ENCODE measurements around the gene BCL11B.

BCL11B gene

DNA sequence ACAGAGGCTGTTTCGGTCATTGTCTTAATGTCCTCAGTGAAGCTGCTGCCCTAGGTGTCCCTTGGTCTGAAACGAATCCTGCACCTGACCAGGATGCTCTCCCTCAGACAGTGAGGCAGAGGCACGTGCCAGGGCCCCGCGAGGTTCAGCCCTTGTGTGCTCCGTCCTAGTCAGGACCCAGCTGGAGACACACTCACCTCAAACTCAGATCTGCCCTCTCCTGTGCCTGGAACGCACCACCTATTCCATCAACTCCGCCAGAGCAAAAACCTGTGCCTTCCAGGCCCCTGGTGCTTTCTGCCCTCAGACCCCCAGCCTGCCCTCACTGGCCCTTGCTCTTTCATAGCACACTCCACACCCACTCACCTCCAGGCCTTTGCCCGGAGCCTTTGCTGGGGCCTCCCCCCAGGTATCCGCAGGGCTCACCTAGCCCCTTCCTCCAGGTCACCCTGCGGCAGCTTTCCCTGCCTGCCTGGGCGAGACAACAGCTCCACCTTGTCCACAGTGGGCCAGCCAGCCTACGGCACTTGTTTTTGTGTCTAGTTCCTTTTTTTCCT is 150.6 kb downstream of the BCL11B start:
- Histone ChIP-seq H3K27ac (no peak overlapping the region), H2AFZ (ENCODE audit: low read depth) (no peak overlapping the region), H4K20me1 (ENCODE audit: insufficient read depth) (no peaks in the 10 kb centered on the region), H3K79me2 (ENCODE audit: insufficient read depth, low read depth) (no peaks in the 10 kb centered on the region), H3K9ac (no peak overlapping the region), H3K4me3 (IDR thresholded peaks at IDR 0.05; ENCODE audit: insufficient read depth, low read depth, low read length) (no peak overlapping the region), H3K27me3 (ENCODE audit: insufficient read depth, low read depth) (no peaks in the 10 kb centered on the region), H3K4me2 (no peak overlapping the region), H3K4me1 (ENCODE audit: low read depth, poor library complexity, severe bottlenecking) (no peaks in the 10 kb centered on the region), H3K36me3 (ENCODE audit: insufficient read depth) (no peaks in the 10 kb centered on the region)
- TF ChIP-seq, protein P1, sequence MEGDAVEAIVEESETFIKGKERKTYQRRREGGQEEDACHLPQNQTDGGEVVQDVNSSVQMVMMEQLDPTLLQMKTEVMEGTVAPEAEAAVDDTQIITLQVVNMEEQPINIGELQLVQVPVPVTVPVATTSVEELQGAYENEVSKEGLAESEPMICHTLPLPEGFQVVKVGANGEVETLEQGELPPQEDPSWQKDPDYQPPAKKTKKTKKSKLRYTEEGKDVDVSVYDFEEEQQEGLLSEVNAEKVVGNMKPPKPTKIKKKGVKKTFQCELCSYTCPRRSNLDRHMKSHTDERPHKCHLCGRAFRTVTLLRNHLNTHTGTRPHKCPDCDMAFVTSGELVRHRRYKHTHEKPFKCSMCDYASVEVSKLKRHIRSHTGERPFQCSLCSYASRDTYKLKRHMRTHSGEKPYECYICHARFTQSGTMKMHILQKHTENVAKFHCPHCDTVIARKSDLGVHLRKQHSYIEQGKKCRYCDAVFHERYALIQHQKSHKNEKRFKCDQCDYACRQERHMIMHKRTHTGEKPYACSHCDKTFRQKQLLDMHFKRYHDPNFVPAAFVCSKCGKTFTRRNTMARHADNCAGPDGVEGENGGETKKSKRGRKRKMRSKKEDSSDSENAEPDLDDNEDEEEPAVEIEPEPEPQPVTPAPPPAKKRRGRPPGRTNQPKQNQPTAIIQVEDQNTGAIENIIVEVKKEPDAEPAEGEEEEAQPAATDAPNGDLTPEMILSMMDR (conservative IDR thresholded peaks at IDR 0.05; ENCODE audit: low read depth, low read length), result no peak

- no peaks in the 10 kb centered on the region for H3K36me3 ChIP-seq (ENCODE audit: insufficient read depth)
- H3K27ac ChIP-seq, result no peak overlapping the region
- no peaks in the 10 kb centered on the region for H3K79me2 ChIP-seq (ENCODE audit: insufficient read depth, low read depth)
- no peaks in the 10 kb centered on the region for H3K27me3 ChIP-seq (ENCODE audit: insufficient read depth, low read depth)
- no peaks in the 10 kb centered on the region for H4K20me1 ChIP-seq (ENCODE audit: insufficient read depth)
- no peak overlapping the region for H2AFZ ChIP-seq (ENCODE audit: low read depth)
- TF ChIP-seq, protein P1 (conservative IDR thresholded peaks at IDR 0.05; ENCODE audit: low read depth, low read length), result no peak
- H3K4me3 ChIP-seq (IDR thresholded peaks at IDR 0.05; ENCODE audit: insufficient read depth, low read depth, low read length), result no peak overlapping the region
- no peak overlapping the region for H3K9ac ChIP-seq
- no peak overlapping the region for H3K4me2 ChIP-seq
- no peaks in the 10 kb centered on the region for H3K4me1 ChIP-seq (ENCODE audit: low read depth, poor library complexity, severe bottlenecking)
These were observed 151.3 kb downstream of the BCL11B start for GRCh38 chr14:99120526-99121318.

GRCh38 chr14:99119554-99120525 is 152.2 kb downstream of the BCL11B start:
- H3K27ac ChIP-seq, result no peak overlapping the region
- H3K4me3 ChIP-seq (IDR thresholded peaks at IDR 0.05; ENCODE audit: insufficient read depth, low read depth, low read length), result no peak overlapping the region
- no peak overlapping the region for H2AFZ ChIP-seq (ENCODE audit: low read depth)
- H3K4me2 ChIP-seq, result no peak overlapping the region
- TF ChIP-seq, protein P1 (conservative IDR thresholded peaks at IDR 0.05; ENCODE audit: low read depth, low read length), result no peak
- H3K27me3 ChIP-seq (ENCODE audit: insufficient read depth, low read depth), result no peaks in the 10 kb centered on the region
- H3K4me1 ChIP-seq (ENCODE audit: low read depth, poor library complexity, severe bottlenecking), result no peaks in the 10 kb centered on the region
- H3K9ac ChIP-seq, result no peak overlapping the region
- no peaks in the 10 kb centered on the region for H3K36me3 ChIP-seq (ENCODE audit: insufficient read depth)
- no peaks in the 10 kb centered on the region for H4K20me1 ChIP-seq (ENCODE audit: insufficient read depth)
- H3K79me2 ChIP-seq (ENCODE audit: insufficient read depth, low read depth), result no peaks in the 10 kb centered on the region

Measured in KMS-11 (cell line).